ENCODE measurements around the gene KASH5. TPM values are rescaled to one million over a fixed set of nuclear protein-coding genes. Genes with fewer than 3 reads are reported as not detected.

KASH5 gene
- total RNA-seq, 1 experiment from 2014 or later = 1.00 TPM

- H3K36me3 Mint-ChIP-seq (ENCODE audit: insufficient read depth, unreplicated experiment) = peaks cover 65% of the 10 kb centered on the region
- no peaks in the 10 kb centered on the region for H3K27me3 Mint-ChIP-seq (ENCODE audit: insufficient read depth, unreplicated experiment)
- Histone ChIP-seq H3K36me3 (ENCODE audit: control insufficient read depth, insufficient read depth, low read length) (peaks cover 5% of the 10 kb centered on the region), H3K27me3 (replicated peaks; ENCODE audit: control insufficient read depth, insufficient read depth, low read length) (no peaks in the 10 kb centered on the region), H3K4me1 (peaks cover 6% of the 10 kb centered on the region; the same call in 1 of the 2 replicates), H3K4me3 (ENCODE audit: low read depth, low read length) (peak overlapping the region; percentile 73), H3K9me3 (no peaks in the 10 kb centered on the region)
- POLR2A ChIA-PET = no interaction called here
- H3K9me3 Mint-ChIP-seq (ENCODE audit: unreplicated experiment) = no peaks in the 10 kb centered on the region
- H3K4me1 Mint-ChIP-seq (ENCODE audit: low read depth, unreplicated experiment) = peaks cover 10% of the 10 kb centered on the region
- TF ChIP-seq, protein P1, sequence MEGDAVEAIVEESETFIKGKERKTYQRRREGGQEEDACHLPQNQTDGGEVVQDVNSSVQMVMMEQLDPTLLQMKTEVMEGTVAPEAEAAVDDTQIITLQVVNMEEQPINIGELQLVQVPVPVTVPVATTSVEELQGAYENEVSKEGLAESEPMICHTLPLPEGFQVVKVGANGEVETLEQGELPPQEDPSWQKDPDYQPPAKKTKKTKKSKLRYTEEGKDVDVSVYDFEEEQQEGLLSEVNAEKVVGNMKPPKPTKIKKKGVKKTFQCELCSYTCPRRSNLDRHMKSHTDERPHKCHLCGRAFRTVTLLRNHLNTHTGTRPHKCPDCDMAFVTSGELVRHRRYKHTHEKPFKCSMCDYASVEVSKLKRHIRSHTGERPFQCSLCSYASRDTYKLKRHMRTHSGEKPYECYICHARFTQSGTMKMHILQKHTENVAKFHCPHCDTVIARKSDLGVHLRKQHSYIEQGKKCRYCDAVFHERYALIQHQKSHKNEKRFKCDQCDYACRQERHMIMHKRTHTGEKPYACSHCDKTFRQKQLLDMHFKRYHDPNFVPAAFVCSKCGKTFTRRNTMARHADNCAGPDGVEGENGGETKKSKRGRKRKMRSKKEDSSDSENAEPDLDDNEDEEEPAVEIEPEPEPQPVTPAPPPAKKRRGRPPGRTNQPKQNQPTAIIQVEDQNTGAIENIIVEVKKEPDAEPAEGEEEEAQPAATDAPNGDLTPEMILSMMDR (IDR thresholded peaks at IDR 0.05; ENCODE audit: insufficient read depth in 1 of 2, low read depth in 1 of 2, low read length in 1 of 2, severe bottlenecking in 1 of 2, unreplicated experiment in 1 of 2) = no peak
- peak overlapping the region; percentile 98 for H3K4me3 Mint-ChIP-seq (ENCODE audit: unreplicated experiment)
- H3K27ac Mint-ChIP-seq (ENCODE audit: unreplicated experiment) = no peak overlapping the region
- no TSS peak for BruUV-seq (replicated peaks)
- DNase-seq = no peak
- intact Hi-C loops (cut with micrococcal nuclease; ENCODE audit: unreplicated experiment) = no loop called here
- CTCF ChIA-PET = interaction anchor here (0.6 kb wide), 1 partner anchor 34 kb away, joined by 6 read pairs; no protein-coding TSS in a partner anchor
Observed at GRCh38 chr19:49450405-49450804, 62.4 kb downstream of the KASH5 start.

- intact Hi-C loops (cut with micrococcal nuclease; ENCODE audit: unreplicated experiment) = loop anchor here (1.0 kb wide), 1 partner anchor 8 kb away; no protein-coding TSS in a partner anchor
- H3K9me3 ChIP-seq = no peaks in the 10 kb centered on the region
- ChIA-PET POLR2A (interaction anchor here (0.6 to 1.6 kb wide), 7 partner anchors 9 to 1088 kb away, joined by 3 to 10 read pairs (median 5); partner anchors contain the start of genes PRMT1, RRAS, RUVBL2 and TMEM143), CTCF (interaction anchor here (0.6 to 1.9 kb wide), 7 partner anchors 9 to 354 kb away, joined by 3 to 5 read pairs (median 5); no protein-coding TSS in a partner anchor)
- H3K27ac Mint-ChIP-seq (ENCODE audit: unreplicated experiment) = peak within 1 kb of the TSS; percentile 100
- peak within 1 kb of the TSS; percentile 98 for H3K4me3 Mint-ChIP-seq (ENCODE audit: unreplicated experiment)
- peaks cover 5% of the 10 kb centered on the region for H3K36me3 ChIP-seq (ENCODE audit: control insufficient read depth, insufficient read depth, low read length)
- H3K27me3 ChIP-seq (replicated peaks; ENCODE audit: control insufficient read depth, insufficient read depth, low read length) = no peaks in the 10 kb centered on the region
- peaks cover 10% of the 10 kb centered on the region for H3K4me1 Mint-ChIP-seq (ENCODE audit: low read depth, unreplicated experiment)
- no peaks in the 10 kb centered on the region for H3K27me3 Mint-ChIP-seq (ENCODE audit: insufficient read depth, unreplicated experiment)
- TF ChIP-seq, protein P1 (IDR thresholded peaks at IDR 0.05; ENCODE audit: insufficient read depth in 1 of 2, low read depth in 1 of 2, low read length in 1 of 2, severe bottlenecking in 1 of 2, unreplicated experiment in 1 of 2) = no peak
- DNase-seq = peak; percentile 98 to 99
- BruUV-seq (replicated peaks) = TSS peak; percentile 86
- peak within 1 kb of the TSS; percentile 73 for H3K4me3 ChIP-seq (ENCODE audit: low read depth, low read length)
- H3K36me3 Mint-ChIP-seq (ENCODE audit: insufficient read depth, unreplicated experiment) = peaks cover 60% of the 10 kb centered on the region
- peaks cover 6% of the 10 kb centered on the region; the same call in 1 of the 2 replicates for H3K4me1 ChIP-seq
- no peaks in the 10 kb centered on the region for H3K9me3 Mint-ChIP-seq (ENCODE audit: unreplicated experiment)
Observed at GRCh38 chr19:49451430-49452181, 63.6 kb downstream of the KASH5 start, which contains the start of gene PIH1D1. TSS of gene PIH1D1 (minus strand) at chr19:49451814. CDS start at chr19:49451574, 240 bp downstream.

DNA sequence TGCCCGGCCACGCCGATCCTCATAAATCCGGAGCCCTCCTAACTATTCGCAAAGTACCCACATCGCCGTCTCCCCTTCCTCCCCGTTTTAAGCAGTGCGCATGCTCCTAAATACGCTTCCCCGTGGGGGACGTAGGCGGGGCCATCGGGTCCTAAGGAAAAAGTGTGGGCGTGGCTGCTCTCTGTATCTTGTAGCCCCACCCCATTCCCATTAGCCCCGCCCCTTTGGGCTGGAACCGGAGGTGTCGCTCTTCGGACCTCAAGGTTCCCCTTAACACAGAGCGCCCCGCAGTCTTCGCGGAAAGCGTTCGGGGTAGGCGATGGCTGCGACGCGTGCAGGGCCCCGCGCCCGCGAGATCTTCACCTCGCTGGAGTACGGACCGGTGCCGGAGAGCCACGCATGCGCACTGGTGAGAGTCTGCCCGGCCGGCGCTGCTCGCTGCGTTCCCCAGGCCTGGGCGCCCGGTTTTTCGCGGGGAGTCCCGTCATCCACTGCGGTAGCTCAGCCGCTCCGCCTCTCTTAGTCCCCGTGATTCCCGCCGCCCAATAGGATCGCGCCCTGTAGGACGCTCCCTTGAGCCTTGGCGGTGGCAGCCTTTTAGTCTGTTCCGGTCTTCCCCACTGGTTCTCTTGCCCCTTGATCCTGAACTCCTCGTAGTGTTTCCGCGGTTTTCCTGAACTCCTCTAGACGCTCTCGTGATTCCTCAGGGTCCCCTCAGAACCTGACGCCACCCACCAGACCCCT, 65.1 kb downstream of the KASH5 start, which contains the start of gene ALDH16A1:
Gene ALDH16A1 (plus strand): TSS at position 213 of the 744 bp plus-strand sequence. CDS start 107 bp downstream, at position 320.
- H3K27me3 ChIP-seq (replicated peaks; ENCODE audit: control insufficient read depth, insufficient read depth, low read length) = no peaks in the 10 kb centered on the region
- Mint-ChIP-seq H3K4me3 (ENCODE audit: unreplicated experiment) (peak within 1 kb of the TSS; percentile 98), H3K36me3 (ENCODE audit: insufficient read depth, unreplicated experiment) (peaks cover 55% of the 10 kb centered on the region), H3K4me1 (ENCODE audit: low read depth, unreplicated experiment) (peaks cover 10% of the 10 kb centered on the region), H3K27ac (ENCODE audit: unreplicated experiment) (peak within 1 kb of the TSS; percentile 100), H3K27me3 (ENCODE audit: insufficient read depth, unreplicated experiment) (no peaks in the 10 kb centered on the region), H3K9me3 (ENCODE audit: unreplicated experiment) (no peaks in the 10 kb centered on the region)
- TF ChIP-seq, protein P1 (IDR thresholded peaks at IDR 0.05; ENCODE audit: insufficient read depth in 1 of 2, low read depth in 1 of 2, low read length in 1 of 2, severe bottlenecking in 1 of 2, unreplicated experiment in 1 of 2) = no peak
- H3K4me1 ChIP-seq = peaks cover 6% of the 10 kb centered on the region; the same call in 1 of the 2 replicates
- ChIA-PET CTCF (interaction anchor here (1.0 to 1.3 kb wide), 8 partner anchors 18 to 460 kb away, joined by 3 to 7 read pairs (median 4); partner anchors contain the start of genes GYS1 and RUVBL2), POLR2A (interaction anchor here (0.6 to 1.0 kb wide), 22 partner anchors 9 to 665 kb away, joined by 3 to 14 read pairs (median 4); partner anchors contain the start of genes AP2A1, GYS1, PRRG2 and RPS11)
- intact Hi-C loops (cut with micrococcal nuclease; ENCODE audit: unreplicated experiment) = loop anchor here (1.0 kb wide), 2 partner anchors 34 to 43 kb away; partner anchors contain the start of genes RPL13A and RPS11
- DNase-seq = peak; percentile 98 to 99
- no peaks in the 10 kb centered on the region for H3K9me3 ChIP-seq
- no TSS peak for BruUV-seq (replicated peaks)
- peaks cover 5% of the 10 kb centered on the region for H3K36me3 ChIP-seq (ENCODE audit: control insufficient read depth, insufficient read depth, low read length)
- H3K4me3 ChIP-seq (ENCODE audit: low read depth, low read length) = peak within 1 kb of the TSS; percentile 61
